A673 (cell line): ENCODE data around the gene EHF. TPM values are rescaled to one million over a fixed set of nuclear protein-coding genes. Genes with fewer than 3 reads are reported as not detected.

Experiments used
- BruUV-seq: library from RNA; stranded (reverse); fragments of 400-500 nt; replicated peaks from 2 replicates; lab custom pipeline; 2021; lab: Mats Ljungman, UMichigan
- CTCF ChIA-PET: fragments of 300-600 bp; sonication (Branson Sonifier 250); formaldehyde crosslinking; loops from one replicate; lab custom pipeline; 2022; ENCODE audit warnings: antibody characterized with exemption; lab: Charles Lee
- POLR2A ChIA-PET: fragments of 300-600 bp; sonication (Branson Sonifier 250); formaldehyde crosslinking; loops from one replicate; lab custom pipeline; 2022; ENCODE audit warnings: antibody characterized with exemption; ENCODE audit not compliant: low non-redundant PET; lab: Charles Lee
- DNase-seq: peaks from one replicate; pipeline ENCODE4 v3.0.0-alpha.2; 2015; ENCODE audit warnings: low spot score
- H3K27ac ChIP-seq: fragments of 200-600 bp; sonication (generic); 2 replicates; pipeline ENCODE4 v1.5.1; 2016; ENCODE audit warnings: mixed run types, low read depth, mild to moderate bottlenecking, mixed read lengths, antibody characterized with exemption, low read length; ENCODE audit not compliant: poor library complexity, severe bottlenecking
- H3K27me3 ChIP-seq: fragments of 200-600 bp; sonication (generic); replicated peaks from 2 replicates; pipeline ENCODE4 v1.6.1; 2017; ENCODE audit warnings: mixed run types, low read depth, mild to moderate bottlenecking, mixed read lengths, antibody characterized with exemption, low read length; ENCODE audit not compliant: insufficient read depth, poor library complexity
- H3K36me3 ChIP-seq: fragments of 200-600 bp; sonication (generic); 2 replicates; pipeline ENCODE4 v1.6.1; 2016; ENCODE audit warnings: mixed run types, mild to moderate bottlenecking, mixed read lengths, antibody characterized with exemption, low read length; ENCODE audit not compliant: insufficient read depth, poor library complexity, severe bottlenecking
- H3K4me1 ChIP-seq: fragments of 200-600 bp; sonication (generic); 2 replicates; pipeline ENCODE4 v1.6.1; 2017; ENCODE audit warnings: mixed run types, mild to moderate bottlenecking, mixed read lengths, antibody characterized with exemption, low read length; ENCODE audit not compliant: insufficient read depth, poor library complexity, severe bottlenecking
- H3K4me3 ChIP-seq: fragments of 200-600 bp; sonication (generic); 2 replicates; pipeline ENCODE4 v1.5.1; 2016; ENCODE audit warnings: low read depth, mixed run types, mild to moderate bottlenecking, mixed read lengths, low read length; ENCODE audit not compliant: poor library complexity, severe bottlenecking
- H3K9me3 ChIP-seq: fragments of 200-600 bp; sonication (generic); 2 replicates; pipeline ENCODE4 v1.6.1; 2016; ENCODE audit warnings: mixed run types, low read depth, mild to moderate bottlenecking, mixed read lengths, antibody characterized with exemption, low read length; ENCODE audit not compliant: poor library complexity, severe bottlenecking
- EZH2 ChIP-seq: fragments of 200-600 bp; sonication (generic); IDR thresholded peaks from 2 replicates; pipeline ENCODE4 v1.6.1; 2017; ENCODE audit warnings: borderline replicate concordance, low read depth, mild to moderate bottlenecking, mixed read lengths, antibody characterized with exemption, low read length; ENCODE audit not compliant: poor library complexity, severe bottlenecking
- intact Hi-C: fragments of 100-400 bp; cut with micrococcal nuclease; formaldehyde crosslinking; loops from one replicate; pipeline ENCODE4 v1.10.0; 2022; ENCODE audit not compliant: unreplicated experiment
- total RNA-seq: library from RNA; stranded (reverse); gene quantifications from 2 replicates; pipeline ENCODE4 v1.2.3, GENCODE V29; 2021
- TF ChIP-seq, protein P1 (sequence below): fragments of 300-800, 200-600 bp; sonication (generic); conservative IDR thresholded peaks from 2 replicates; pipeline ENCODE4 v1.5.1; 2017; ENCODE audit warnings: low read depth, mild to moderate bottlenecking, antibody characterized with exemption, low read length, moderate library complexity, mixed read lengths

Gene EHF
- total RNA-seq, 1 experiment from 2014 or later: not detected

GRCh38 chr11:34616830-34617504 lies 3.9 kb upstream of the EHF start:
- H3K4me3 ChIP-seq: no peak overlapping the region
- no peaks in the 10 kb centered on the region for H3K9me3 ChIP-seq
- ChIA-PET CTCF (no interaction called here), POLR2A (no interaction called here)
- BruUV-seq: no TSS peak
- no peaks in the 10 kb centered on the region for H3K4me1 ChIP-seq
- intact Hi-C loops: no loop called here
- H3K36me3 ChIP-seq: no peaks in the 10 kb centered on the region
- H3K27me3 ChIP-seq: peaks cover 5% of the 10 kb centered on the region
- no peak for DNase-seq
- TF ChIP-seq EZH2: no peak
- TF ChIP-seq, protein P1, sequence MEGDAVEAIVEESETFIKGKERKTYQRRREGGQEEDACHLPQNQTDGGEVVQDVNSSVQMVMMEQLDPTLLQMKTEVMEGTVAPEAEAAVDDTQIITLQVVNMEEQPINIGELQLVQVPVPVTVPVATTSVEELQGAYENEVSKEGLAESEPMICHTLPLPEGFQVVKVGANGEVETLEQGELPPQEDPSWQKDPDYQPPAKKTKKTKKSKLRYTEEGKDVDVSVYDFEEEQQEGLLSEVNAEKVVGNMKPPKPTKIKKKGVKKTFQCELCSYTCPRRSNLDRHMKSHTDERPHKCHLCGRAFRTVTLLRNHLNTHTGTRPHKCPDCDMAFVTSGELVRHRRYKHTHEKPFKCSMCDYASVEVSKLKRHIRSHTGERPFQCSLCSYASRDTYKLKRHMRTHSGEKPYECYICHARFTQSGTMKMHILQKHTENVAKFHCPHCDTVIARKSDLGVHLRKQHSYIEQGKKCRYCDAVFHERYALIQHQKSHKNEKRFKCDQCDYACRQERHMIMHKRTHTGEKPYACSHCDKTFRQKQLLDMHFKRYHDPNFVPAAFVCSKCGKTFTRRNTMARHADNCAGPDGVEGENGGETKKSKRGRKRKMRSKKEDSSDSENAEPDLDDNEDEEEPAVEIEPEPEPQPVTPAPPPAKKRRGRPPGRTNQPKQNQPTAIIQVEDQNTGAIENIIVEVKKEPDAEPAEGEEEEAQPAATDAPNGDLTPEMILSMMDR: no peak
- H3K27ac ChIP-seq: no peak overlapping the region

GRCh38 chr11:34618406-34618805 lies 2.5 kb upstream of the EHF start:
- DNase-seq: no peak
- BruUV-seq: no TSS peak
- H3K4me3 ChIP-seq: no peak overlapping the region
- CTCF ChIA-PET: no interaction called here
- H3K27me3 ChIP-seq: peaks cover 11% of the 10 kb centered on the region
- POLR2A ChIA-PET: no interaction called here
- intact Hi-C loops: no loop called here
- TF ChIP-seq, protein P1: no peak
- TF ChIP-seq EZH2: no peak
- no peaks in the 10 kb centered on the region for H3K4me1 ChIP-seq
- H3K9me3 ChIP-seq: no peaks in the 10 kb centered on the region
- H3K36me3 ChIP-seq: no peaks in the 10 kb centered on the region
- no peak overlapping the region for H3K27ac ChIP-seq

DNA sequence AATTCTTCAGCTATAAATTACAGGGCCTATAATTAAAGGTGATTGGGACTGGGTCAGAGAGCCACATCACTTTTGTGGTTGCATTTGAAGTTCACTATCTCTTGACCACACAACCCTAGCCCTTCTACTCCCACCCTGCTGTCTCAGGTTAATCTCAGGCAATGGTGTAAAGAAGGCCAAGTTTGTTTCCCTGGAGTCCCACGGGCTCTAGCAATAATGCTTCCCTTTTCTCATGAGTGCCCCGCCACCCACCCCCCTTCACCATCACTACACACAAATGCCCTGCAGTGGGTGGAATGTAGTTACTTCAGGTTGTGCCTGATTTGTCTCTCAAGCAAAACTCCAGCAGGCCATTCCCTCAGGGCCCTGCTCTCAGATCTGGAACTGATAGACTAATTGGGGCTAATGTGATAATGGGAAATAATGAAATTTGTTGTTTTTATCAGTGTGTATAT lies 1.8 kb upstream of the EHF start:
- no peak for DNase-seq
- Histone ChIP-seq H3K4me1 (no peaks in the 10 kb centered on the region), H3K9me3 (no peaks in the 10 kb centered on the region), H3K27me3 (peaks cover 11% of the 10 kb centered on the region), H3K4me3 (no peak overlapping the region), H3K36me3 (no peaks in the 10 kb centered on the region), H3K27ac (no peak overlapping the region)
- TF ChIP-seq EZH2: no peak
- TF ChIP-seq, protein P1: no peak
- BruUV-seq: no TSS peak
- POLR2A ChIA-PET: no interaction called here
- intact Hi-C loops: no loop called here
- CTCF ChIA-PET: interaction anchor here (0.6 to 0.7 kb wide), 2 partner anchors 866 to 1099 kb away, joined by 3 to 7 read pairs; no protein-coding TSS in a partner anchor
